BJ (cell line): ENCODE data around the gene DUSP11. TPM values are rescaled to one million over a fixed set of nuclear protein-coding genes. Genes with fewer than 3 reads are reported as not detected.

ENCODE experiments used
- CTCF ChIA-PET: fragments of 350-600 bp; formaldehyde crosslinking; extraction: SDS; loops from one replicate; lab custom pipeline; 2021; ENCODE audit warnings: antibody characterized with exemption, inconsistent platforms; lab: Yijun Ruan, JAX
- POLR2A ChIA-PET: fragments of 300-600 bp; sonication (Branson Sonifier 250); formaldehyde crosslinking; extraction: SDS; loops from one replicate; lab custom pipeline; 2021; ENCODE audit warnings: antibody characterized with exemption; lab: Charles Lee
- DNase-seq: peaks from one replicate; pipeline ENCODE4 v3.0.0-alpha.2; 2011; ENCODE audit warnings: low read depth
- H3K27me3 ChIP-seq: 2 replicates; pipeline ENCODE4 v1.6.0; 2011; ENCODE audit warnings: low read length; ENCODE audit not compliant: control insufficient read depth, insufficient read depth
- H3K36me3 ChIP-seq: 2 replicates; pipeline ENCODE4 v1.5.1; 2011; ENCODE audit warnings: low read length; ENCODE audit not compliant: control insufficient read depth, insufficient read depth
- H3K4me3 ChIP-seq: 2 replicates; pipeline ENCODE4 v1.5.1; 2011; ENCODE audit warnings: low read depth, mild to moderate bottlenecking, control low read depth, low read length
- polyA plus RNA-seq: library from polyadenylated mRNA; depleted of rRNA; stranded (reverse); fragments of >200 nt; gene quantifications from 2 replicates; pipeline ENCODE4 v1.2.3, GENCODE V29; 2011; rRNA removed
- TF ChIP-seq, protein P1 (sequence below): IDR thresholded peaks from 2 replicates; pipeline ENCODE4 v1.5.1; 2011; ENCODE audit warnings: low read depth, mild to moderate bottlenecking, control low read depth, inconsistent platforms, low read length, moderate library complexity; ENCODE audit not compliant: insufficient read depth

The DUSP11 gene
- polyA plus RNA-seq, 1 experiment, result 19.7 TPM

DNA sequence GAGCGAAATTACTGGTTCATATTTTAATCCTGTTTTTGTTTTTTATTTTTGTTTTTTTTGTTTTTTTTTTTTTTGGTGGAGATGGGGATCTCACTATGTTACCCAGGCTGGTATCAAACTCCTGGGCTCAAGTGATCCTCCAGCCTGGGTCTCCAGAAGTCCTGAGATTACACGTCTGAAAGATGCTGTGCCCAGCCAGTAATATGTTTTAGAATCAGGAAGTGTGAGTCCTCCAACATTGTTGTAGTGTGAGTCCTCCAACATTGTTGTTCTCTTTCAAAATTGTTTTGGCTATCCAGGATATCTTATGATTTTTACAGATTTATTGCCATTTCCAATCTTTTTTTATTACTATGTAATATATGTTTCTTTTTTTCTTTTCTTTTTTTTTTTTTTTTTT, 65.8 kb downstream of the DUSP11 start:
- H3K36me3 ChIP-seq, result no peaks in the 10 kb centered on the region
- TF ChIP-seq, protein P1, sequence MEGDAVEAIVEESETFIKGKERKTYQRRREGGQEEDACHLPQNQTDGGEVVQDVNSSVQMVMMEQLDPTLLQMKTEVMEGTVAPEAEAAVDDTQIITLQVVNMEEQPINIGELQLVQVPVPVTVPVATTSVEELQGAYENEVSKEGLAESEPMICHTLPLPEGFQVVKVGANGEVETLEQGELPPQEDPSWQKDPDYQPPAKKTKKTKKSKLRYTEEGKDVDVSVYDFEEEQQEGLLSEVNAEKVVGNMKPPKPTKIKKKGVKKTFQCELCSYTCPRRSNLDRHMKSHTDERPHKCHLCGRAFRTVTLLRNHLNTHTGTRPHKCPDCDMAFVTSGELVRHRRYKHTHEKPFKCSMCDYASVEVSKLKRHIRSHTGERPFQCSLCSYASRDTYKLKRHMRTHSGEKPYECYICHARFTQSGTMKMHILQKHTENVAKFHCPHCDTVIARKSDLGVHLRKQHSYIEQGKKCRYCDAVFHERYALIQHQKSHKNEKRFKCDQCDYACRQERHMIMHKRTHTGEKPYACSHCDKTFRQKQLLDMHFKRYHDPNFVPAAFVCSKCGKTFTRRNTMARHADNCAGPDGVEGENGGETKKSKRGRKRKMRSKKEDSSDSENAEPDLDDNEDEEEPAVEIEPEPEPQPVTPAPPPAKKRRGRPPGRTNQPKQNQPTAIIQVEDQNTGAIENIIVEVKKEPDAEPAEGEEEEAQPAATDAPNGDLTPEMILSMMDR, result no peak
- CTCF ChIA-PET, result no interaction called here
- no peaks in the 10 kb centered on the region for H3K27me3 ChIP-seq
- H3K4me3 ChIP-seq, result no peak overlapping the region
- DNase-seq, result no peak
- POLR2A ChIA-PET, result no interaction called here

Other genes starting within 250 kb of the DUSP11 start
- not detected in 2 replicates for gene NAT8, start 137.7 kb downstream of the DUSP11 start, polyA plus RNA-seq
- 16.0 and 23.8 TPM in 2 replicates for gene TPRKB, start 42.8 kb downstream of the DUSP11 start, polyA plus RNA-seq
- not detected in 2 replicates for gene C2orf78, start 4.1 kb upstream of the DUSP11 start, polyA plus RNA-seq
- 47.9 and 48.4 TPM in 2 replicates for gene STAMBP, start 48.9 kb upstream of the DUSP11 start, polyA plus RNA-seq
- gene ACTG2, start 112.9 kb upstream of the DUSP11 start, polyA plus RNA-seq, result 43.8 and 81.3 TPM in 2 replicates
- 76.6 and 79.8 TPM in 2 replicates for gene DGUOK, start 146.8 kb upstream of the DUSP11 start, polyA plus RNA-seq
- 2.1 and 2.6 TPM in 2 replicates for gene TET3, start 204.8 kb upstream of the DUSP11 start, polyA plus RNA-seq